ENCODE results near the gene MIA3.

GRCh38 chr1:222632749-222633148 lies 14.9 kb downstream of the MIA3 start:
- TF ChIP-seq POLR2A (IDR thresholded peaks at IDR 0.05) (no peak), CTCF (IDR thresholded peaks at IDR 0.05) (no peak)

All from lower leg skin (tissue), 3 donors.